ENCODE results near the gene PPP3CA. TPM values are rescaled to one million over a fixed set of nuclear protein-coding genes. Genes with fewer than 3 reads are reported as not detected.
A peak's percentile ranks its signal among the peaks of the same experiment; 100 is the strongest.
"Not testable (repeated sequence)": the region's sequence is repeated elsewhere in the genome, so short reads cannot be mapped to it uniquely, and the experiment has no call there.

The PPP3CA gene
- total RNA-seq, 1 donor from 2014 or later: 40.2 TPM

- Histone ChIP-seq H3K9me3 (ENCODE audit: control insufficient read depth in 3 of 3, low read length in 3 of 3) (no peaks in the 10 kb centered on the region), H3K36me3 (ENCODE audit: control insufficient read depth in 3 of 3, insufficient read depth in 3 of 3, low read length in 3 of 3) (no peaks in the 10 kb centered on the region), H3K9ac (ENCODE audit: low read depth in 1 of 3, low read length in 3 of 3) (no peak overlapping the region), H3K27me3 (ENCODE audit: control insufficient read depth in 3 of 3, insufficient read depth in 3 of 3, low read length in 3 of 3) (no peaks in the 10 kb centered on the region), H3K4me1 (ENCODE audit: control insufficient read depth in 3 of 3, insufficient read depth in 3 of 3, low read length in 3 of 3) (peaks cover 0 to 2% (median 0%) of the 10 kb centered on the region in 3 donors), H3K4me3 (ENCODE audit: low read length in 3 of 3) (no peak overlapping the region), H3K27ac (ENCODE audit: low read depth, low read length) (no peak overlapping the region)
Measured at GRCh38 chr4:101244349-101244748, 103.0 kb downstream of the PPP3CA start.

GRCh38 chr4:101242441-101242840 lies 104.9 kb downstream of the PPP3CA start:
- H3K9ac ChIP-seq (ENCODE audit: low read depth in 1 of 3, low read length in 3 of 3): no peak overlapping the region
- H3K9me3 ChIP-seq (ENCODE audit: control insufficient read depth in 3 of 3, low read length in 3 of 3): no peaks in the 10 kb centered on the region
- no peak overlapping the region for H3K27ac ChIP-seq (ENCODE audit: low read depth, low read length)
- no peak overlapping the region for H3K4me3 ChIP-seq (ENCODE audit: low read length in 3 of 3)
- peaks cover 5 to 7% (median 6%) of the 10 kb centered on the region in 3 donors for H3K4me1 ChIP-seq (ENCODE audit: control insufficient read depth in 3 of 3, insufficient read depth in 3 of 3, low read length in 3 of 3)
- no peaks in the 10 kb centered on the region for H3K27me3 ChIP-seq (ENCODE audit: control insufficient read depth in 3 of 3, insufficient read depth in 3 of 3, low read length in 3 of 3)
- H3K36me3 ChIP-seq (ENCODE audit: control insufficient read depth in 3 of 3, insufficient read depth in 3 of 3, low read length in 3 of 3): no peaks in the 10 kb centered on the region

- Histone ChIP-seq H3K9ac (ENCODE audit: low read depth in 1 of 3, low read length in 3 of 3) (no peak overlapping the region), H3K27me3 (ENCODE audit: control insufficient read depth in 3 of 3, insufficient read depth in 3 of 3, low read length in 3 of 3) (no peaks in the 10 kb centered on the region), H3K4me1 (ENCODE audit: control insufficient read depth in 3 of 3, insufficient read depth in 3 of 3, low read length in 3 of 3) (peaks cover 5 to 7% (median 6%) of the 10 kb centered on the region in 3 donors), H3K9me3 (ENCODE audit: control insufficient read depth in 3 of 3, low read length in 3 of 3) (no peaks in the 10 kb centered on the region), H3K4me3 (ENCODE audit: low read length in 3 of 3) (no peak overlapping the region), H3K36me3 (ENCODE audit: control insufficient read depth in 3 of 3, insufficient read depth in 3 of 3, low read length in 3 of 3) (no peaks in the 10 kb centered on the region), H3K27ac (ENCODE audit: low read depth, low read length) (no peak overlapping the region)
Measured at GRCh38 chr4:101240099-101240498, 107.2 kb downstream of the PPP3CA start.

- H3K27me3 ChIP-seq (ENCODE audit: control insufficient read depth in 3 of 3, insufficient read depth in 3 of 3, low read length in 3 of 3): no peaks in the 10 kb centered on the region
- no peak overlapping the region for H3K9ac ChIP-seq (ENCODE audit: low read depth in 1 of 3, low read length in 3 of 3)
- H3K36me3 ChIP-seq (ENCODE audit: control insufficient read depth in 3 of 3, insufficient read depth in 3 of 3, low read length in 3 of 3): no peaks in the 10 kb centered on the region
- no peak overlapping the region for H3K4me3 ChIP-seq (ENCODE audit: low read length in 3 of 3)
- H3K4me1 ChIP-seq (ENCODE audit: control insufficient read depth in 3 of 3, insufficient read depth in 3 of 3, low read length in 3 of 3): peaks cover 5 to 7% (median 6%) of the 10 kb centered on the region in 3 donors
- H3K27ac ChIP-seq (ENCODE audit: low read depth, low read length): peak overlapping the region; percentile 19
- H3K9me3 ChIP-seq (ENCODE audit: control insufficient read depth in 3 of 3, low read length in 3 of 3): no peaks in the 10 kb centered on the region
Measured at GRCh38 chr4:101239665-101240064, 107.7 kb downstream of the PPP3CA start.

GRCh38 chr4:101238706-101239105 lies 108.6 kb downstream of the PPP3CA start:
- Histone ChIP-seq H3K27me3 (ENCODE audit: control insufficient read depth in 3 of 3, insufficient read depth in 3 of 3, low read length in 3 of 3) (no peaks in the 10 kb centered on the region), H3K9me3 (ENCODE audit: control insufficient read depth in 3 of 3, low read length in 3 of 3) (no peaks in the 10 kb centered on the region), H3K27ac (ENCODE audit: low read depth, low read length) (peak overlapping the region; percentile 19), H3K4me3 (ENCODE audit: low read length in 3 of 3) (no peak overlapping the region), H3K36me3 (ENCODE audit: control insufficient read depth in 3 of 3, insufficient read depth in 3 of 3, low read length in 3 of 3) (no peaks in the 10 kb centered on the region), H3K9ac (ENCODE audit: low read depth in 1 of 3, low read length in 3 of 3) (no peak overlapping the region), H3K4me1 (ENCODE audit: control insufficient read depth in 3 of 3, insufficient read depth in 3 of 3, low read length in 3 of 3) (peaks cover 5 to 7% (median 6%) of the 10 kb centered on the region in 3 donors)

- no peak overlapping the region for H3K4me3 ChIP-seq (ENCODE audit: low read length in 3 of 3)
- H3K27ac ChIP-seq (ENCODE audit: low read depth, low read length): no peak overlapping the region
- no peaks in the 10 kb centered on the region for H3K36me3 ChIP-seq (ENCODE audit: control insufficient read depth in 3 of 3, insufficient read depth in 3 of 3, low read length in 3 of 3)
- H3K4me1 ChIP-seq (ENCODE audit: control insufficient read depth in 3 of 3, insufficient read depth in 3 of 3, low read length in 3 of 3): peaks cover 5 to 8% (median 7%) of the 10 kb centered on the region in 3 donors
- no peak overlapping the region for H3K9ac ChIP-seq (ENCODE audit: low read depth in 1 of 3, low read length in 3 of 3)
- no peaks in the 10 kb centered on the region for H3K9me3 ChIP-seq (ENCODE audit: control insufficient read depth in 3 of 3, low read length in 3 of 3)
- H3K27me3 ChIP-seq (ENCODE audit: control insufficient read depth in 3 of 3, insufficient read depth in 3 of 3, low read length in 3 of 3): no peaks in the 10 kb centered on the region
Measured at GRCh38 chr4:101237773-101238172, 109.6 kb downstream of the PPP3CA start.

GRCh38 chr4:101236097-101236496 lies 111.2 kb downstream of the PPP3CA start:
- Histone ChIP-seq H3K36me3 (ENCODE audit: control insufficient read depth in 3 of 3, insufficient read depth in 3 of 3, low read length in 3 of 3) (no peaks in the 10 kb centered on the region), H3K4me3 (ENCODE audit: low read length in 3 of 3) (no peak overlapping the region), H3K9ac (ENCODE audit: low read depth in 1 of 3, low read length in 3 of 3) (no peak overlapping the region), H3K9me3 (ENCODE audit: control insufficient read depth in 3 of 3, low read length in 3 of 3) (no peaks in the 10 kb centered on the region), H3K27me3 (ENCODE audit: control insufficient read depth in 3 of 3, insufficient read depth in 3 of 3, low read length in 3 of 3) (no peaks in the 10 kb centered on the region), H3K27ac (ENCODE audit: low read depth, low read length) (no peak overlapping the region), H3K4me1 (ENCODE audit: control insufficient read depth in 3 of 3, insufficient read depth in 3 of 3, low read length in 3 of 3) (peaks cover 5 to 15% (median 10%) of the 10 kb centered on the region in 3 donors)

GRCh38 chr4:101234141-101234540 lies 113.2 kb downstream of the PPP3CA start:
- not testable (repeated sequence) for H3K9ac ChIP-seq (ENCODE audit: low read depth in 1 of 3, low read length in 3 of 3); H3K36me3 ChIP-seq (ENCODE audit: control insufficient read depth in 3 of 3, insufficient read depth in 3 of 3, low read length in 3 of 3); H3K4me3 ChIP-seq (ENCODE audit: low read length in 3 of 3); H3K9me3 ChIP-seq (ENCODE audit: control insufficient read depth in 3 of 3, low read length in 3 of 3); H3K27me3 ChIP-seq (ENCODE audit: control insufficient read depth in 3 of 3, insufficient read depth in 3 of 3, low read length in 3 of 3); H3K27ac ChIP-seq (ENCODE audit: low read depth, low read length)
- peaks cover 5 to 17% (median 7%) of the 10 kb centered on the region in 3 donors for H3K4me1 ChIP-seq (ENCODE audit: control insufficient read depth in 3 of 3, insufficient read depth in 3 of 3, low read length in 3 of 3)

GRCh38 chr4:101232074-101232776 lies 115.1 kb downstream of the PPP3CA start:
- Histone ChIP-seq H3K4me3 (ENCODE audit: low read length in 3 of 3) (no peak overlapping the region), H3K4me1 (ENCODE audit: control insufficient read depth in 3 of 3, insufficient read depth in 3 of 3, low read length in 3 of 3) (peaks cover 0 to 12% (median 3%) of the 10 kb centered on the region in 3 donors), H3K27me3 (ENCODE audit: control insufficient read depth in 3 of 3, insufficient read depth in 3 of 3, low read length in 3 of 3) (no peaks in the 10 kb centered on the region), H3K36me3 (ENCODE audit: control insufficient read depth in 3 of 3, insufficient read depth in 3 of 3, low read length in 3 of 3) (no peaks in the 10 kb centered on the region), H3K9me3 (ENCODE audit: control insufficient read depth in 3 of 3, low read length in 3 of 3) (peaks cover 0 to 2% (median 0%) of the 10 kb centered on the region in 3 donors), H3K27ac (ENCODE audit: low read depth, low read length) (no peak overlapping the region), H3K9ac (ENCODE audit: low read depth in 1 of 3, low read length in 3 of 3) (no peak overlapping the region)

GRCh38 chr4:101230801-101231426 lies 116.4 kb downstream of the PPP3CA start:
- no peaks in the 10 kb centered on the region for H3K27me3 ChIP-seq (ENCODE audit: control insufficient read depth in 3 of 3, insufficient read depth in 3 of 3, low read length in 3 of 3)
- H3K9ac ChIP-seq (ENCODE audit: low read depth in 1 of 3, low read length in 3 of 3): no peak overlapping the region
- peaks cover 0 to 12% (median 5%) of the 10 kb centered on the region in 3 donors for H3K4me1 ChIP-seq (ENCODE audit: control insufficient read depth in 3 of 3, insufficient read depth in 3 of 3, low read length in 3 of 3)
- no peak overlapping the region for H3K27ac ChIP-seq (ENCODE audit: low read depth, low read length)
- H3K36me3 ChIP-seq (ENCODE audit: control insufficient read depth in 3 of 3, insufficient read depth in 3 of 3, low read length in 3 of 3): no peaks in the 10 kb centered on the region
- peaks cover 0 to 2% (median 0%) of the 10 kb centered on the region in 3 donors for H3K9me3 ChIP-seq (ENCODE audit: control insufficient read depth in 3 of 3, low read length in 3 of 3)
- H3K4me3 ChIP-seq (ENCODE audit: low read length in 3 of 3): no peak overlapping the region
